Right lobe of liver (tissue), 6 donors: ENCODE measurements around the gene LY6G5C. TPM values are rescaled to one million over a fixed set of nuclear protein-coding genes. Genes with fewer than 3 reads are reported as not detected.

ENCODE experiments used
- ATAC-seq, 4 donors: fragments of 200-7000 bp; cut with Tn5 transposase; one replicate each; pipeline ENCODE4 v1.9.1; 2020; ENCODE audit warnings: mild to moderate bottlenecking in 4 of 4, moderate library complexity in 4 of 4
- DNase-seq, 3 donors: peaks; one replicate each; pipeline ENCODE4 v3.0.0-alpha.2; 2020
- H3K27ac ChIP-seq, 3 donors: fragments of 200-600 bp; one replicate each; pipeline ENCODE4 v1.8.0; 2022
- H3K27me3 ChIP-seq, 2 donors: fragments of 200-600 bp; one replicate each; pipeline ENCODE4 v1.8.0; 2022
- H3K36me3 ChIP-seq, 4 donors: fragments of 200-600 bp; sonication (generic) in 1 of 4; one replicate each; pipeline versions ENCODE4 v1.5.1 to v1.8.0; 2017 to 2022; ENCODE audit warnings: control low read depth in 1 of 4
- H3K4me1 ChIP-seq, 4 donors: fragments of 200-600 bp; sonication (generic) in 1 of 4; one replicate each; pipeline versions ENCODE4 v1.5.1 to v1.8.0; 2017 to 2022; ENCODE audit warnings: control low read depth in 1 of 4
- H3K4me3 ChIP-seq, 3 donors: fragments of 200-600 bp; one replicate each; pipeline ENCODE4 v1.8.0; 2022
- H3K9me3 ChIP-seq, 4 donors: fragments of 200-600 bp; sonication (generic) in 1 of 4; one replicate each; pipeline versions ENCODE4 v1.5.1 to v1.8.0; 2017 to 2022; ENCODE audit warnings: control low read depth in 1 of 4
- CTCF ChIP-seq, 4 donors: fragments of 200-600 bp in 3 of 4; fragments of 450-650 bp in 1 of 4; IDR thresholded peaks; one replicate each; pipeline versions ENCODE4 v1.5.1 to v1.8.0; 2016 to 2022; ENCODE audit warnings: antibody characterized with exemption in 4 of 4, mild to moderate bottlenecking in 2 of 4
- POLR2A ChIP-seq: fragments of 450-650 bp; IDR thresholded peaks from one replicate; pipeline ENCODE4 v1.6.1; 2017; ENCODE audit warnings: antibody characterized with exemption, mild to moderate bottlenecking
- WGBS: methylation state at CpG from one replicate; pipeline ENCODE4 v1.1.6; 2018; ENCODE audit warnings: low coverage, low lambda C conversion rate; ENCODE audit not compliant: insufficient coverage; ENCODE audit errors: missing lambda C conversion rate; 5-methylcytosine and 5-hydroxymethylcytosine counted together
- intact Hi-C, 2 donors: fragments of 100-400 bp; cut with DNase I; formaldehyde crosslinking; loops; one replicate each; pipeline versions ENCODE4 v1.11.2 to v1.14.1; 2022
- total RNA-seq, 6 experiments: library from RNA; depleted of rRNA in 2 of 6; stranded (reverse); fragments of >200 nt in 2 of 6; fragmentation: NEBNext Ultra II Directional in 3 of 6; extraction: Animal tissue kit (Norgen Biotek cat#: 25700) in 3 of 6; gene quantifications; one replicate each; pipeline versions ENCODE4 v1.1.0 to v1.2.4, GENCODE V29; 2016 to 2023
- donor health status: DM: no; HTN: yes; CAD: no.
- donor health status: DM: no; HTN: no; CAD: no.
- donor health status: DM: no; HTN: no; CAD: no.
- donor health status: DM: no; HTN: yes; CAD: no.
- donor health status: DM: no; HTN: yes; CAD: no.

LY6G5C gene
- total RNA-seq, 6 experiments from 2014 or later, result 0.68 to 1.6 (median 1.2) TPM

- Histone ChIP-seq H3K9me3 (no peaks in the 10 kb centered on the region), H3K27me3 (no peaks in the 10 kb centered on the region), H3K4me3 (peak within 1 kb of the TSS; percentile 70 to 93 (median 87)), H3K4me1 (peaks cover 1 to 18% (median 8%) of the 10 kb centered on the region in 4 donors), H3K27ac (peak within 1 kb of the TSS; percentile 83 to 90 (median 86)), H3K36me3 (peaks cover 10 to 39% (median 26%) of the 10 kb centered on the region in 4 donors)
- intact Hi-C loops, result no loop called here
- WGBS, result 0% methylated on average over 30 of the region's 63 CpGs
- ATAC-seq (peak; percentile 87 to 94 (median 91)), DNase-seq (peak; percentile 98 to 99 (median 99))
- peak; percentile 62 for TF ChIP-seq POLR2A
- TF ChIP-seq CTCF (IDR thresholded peaks at IDR 0.05), result peak in 3 of 4 donors; percentile 4 to 25 (median 16)
Measured at GRCh38 chr6:31665501-31666336, 15.1 kb downstream of the LY6G5C start, which contains the start of gene CSNK2B. CSNK2B (plus strand) TSS chr6:31666080; CDS start chr6:31666832, 752 bp downstream.

- WGBS, result under 1% methylated on average over 24 of the region's 39 CpGs
- Histone ChIP-seq H3K27ac (peak within 1 kb of the TSS; percentile 83 to 90 (median 86)), H3K4me3 (peak within 1 kb of the TSS; percentile 70 to 93 (median 87)), H3K27me3 (no peaks in the 10 kb centered on the region), H3K4me1 (peaks cover 1 to 18% (median 8%) of the 10 kb centered on the region in 4 donors), H3K9me3 (no peaks in the 10 kb centered on the region), H3K36me3 (peaks cover 10 to 31% (median 21%) of the 10 kb centered on the region in 4 donors)
- DNase-seq (peak; percentile 88 to 93 (median 93)), ATAC-seq (peak; percentile 64 to 72 (median 68))
- intact Hi-C loops, result no loop called here
- no peak for TF ChIP-seq CTCF (IDR thresholded peaks at IDR 0.05)
- TF ChIP-seq POLR2A, result peak; percentile 54
Measured at GRCh38 chr6:31664790-31665500, 15.9 kb downstream of the LY6G5C start, which contains the start of gene GPANK1. GPANK1 (minus strand) TSS chr6:31664997; CDS start chr6:31664478, 519 bp downstream.

DNA sequence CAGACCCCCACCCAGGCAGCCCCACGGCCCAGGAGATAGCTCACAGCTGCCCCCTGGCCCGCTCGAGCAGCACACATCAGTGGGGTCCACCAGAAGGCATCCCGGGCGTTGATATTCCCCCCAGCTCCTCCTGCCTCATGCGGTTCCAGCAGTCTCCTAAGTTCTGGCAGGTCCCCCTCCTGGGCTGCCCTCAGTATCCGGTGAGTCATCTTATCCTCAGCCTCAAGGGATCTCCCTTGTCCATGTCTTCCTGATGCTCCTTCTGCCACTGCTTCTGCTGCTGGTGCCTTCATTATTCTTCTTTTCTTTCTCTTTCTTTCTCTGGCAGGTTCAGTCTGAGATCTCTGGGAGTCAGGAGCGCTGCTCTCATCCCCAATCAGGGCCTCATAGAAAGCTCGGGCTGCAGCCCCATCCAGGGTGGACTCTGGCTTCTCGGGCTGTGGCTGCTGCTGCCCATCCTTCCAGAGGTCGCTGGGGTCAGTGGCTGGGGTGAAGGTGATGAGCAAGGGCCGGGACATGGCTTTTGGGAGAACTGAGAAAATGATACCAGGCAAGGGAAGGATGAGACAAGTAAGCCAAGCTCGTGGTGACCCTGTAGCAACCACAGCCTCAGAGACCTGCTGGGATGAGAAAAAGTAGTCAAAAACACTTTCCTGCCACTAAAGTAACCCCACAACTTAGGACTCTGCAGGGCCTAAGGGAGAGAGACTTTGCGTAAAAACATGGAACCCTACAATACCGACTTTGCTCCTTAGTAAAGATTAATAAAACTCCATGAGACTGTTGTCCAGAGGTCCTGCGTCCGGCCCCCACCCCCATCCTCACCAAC is 16.7 kb downstream of the LY6G5C start:
- TF ChIP-seq CTCF (IDR thresholded peaks at IDR 0.05) (no peak), POLR2A (no peak)
- intact Hi-C loops, result no loop called here
- ATAC-seq, result no peak
- no peaks in the 10 kb centered on the region for H3K9me3 ChIP-seq
- 10% methylated on average over 10 of the region's 17 CpGs for WGBS
- peaks cover 8 to 23% (median 14%) of the 10 kb centered on the region in 4 donors for H3K36me3 ChIP-seq
- H3K27ac ChIP-seq, result peak overlapping the region; percentile 83 to 90 (median 86)
- peaks cover 1 to 22% (median 12%) of the 10 kb centered on the region in 4 donors for H3K4me1 ChIP-seq
- peak overlapping the region; percentile 70 to 93 (median 87) for H3K4me3 ChIP-seq
- no peak for DNase-seq
- H3K27me3 ChIP-seq, result no peaks in the 10 kb centered on the region
